ENCODE results near the gene GUCD1. TPM values are rescaled to one million over a fixed set of nuclear protein-coding genes. Genes with fewer than 3 reads are reported as not detected.

Gene GUCD1
- polyA plus RNA-seq, 4 donors: 147 to 494 (median 314) TPM

DNA sequence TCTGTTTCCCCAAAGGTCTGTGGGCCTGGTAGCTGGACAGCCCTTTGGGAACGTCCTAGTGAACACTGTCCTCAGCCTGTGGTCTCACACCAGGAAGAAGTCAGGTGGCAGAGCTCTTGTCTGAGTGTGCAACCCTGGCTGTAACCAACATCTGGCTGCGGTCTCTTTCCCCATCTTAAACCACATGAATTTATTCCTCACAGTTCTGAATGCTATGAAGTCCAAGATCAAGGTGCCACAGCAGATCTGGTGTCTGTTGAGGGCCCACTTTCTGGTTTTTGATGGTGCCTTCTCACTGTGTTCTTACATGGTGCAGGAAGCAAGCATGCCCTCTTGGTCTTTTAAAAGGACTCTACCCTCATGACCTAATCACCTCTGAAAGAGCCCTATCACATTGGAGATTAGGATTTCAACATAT lies 57.1 kb downstream of the GUCD1 start:
- DNase-seq (no peak), FAIRE-seq (no peak)
- Histone ChIP-seq H3K27me3 (ENCODE audit: control insufficient read depth in 3 of 3, insufficient read depth in 3 of 3, low read length in 3 of 3) (peaks cover 0 to 9% (median 8%) of the 10 kb centered on the region in 3 donors), H3K27ac (ENCODE audit: low read depth in 1 of 3, low read length in 2 of 3) (no peak overlapping the region), H3K36me3 (ENCODE audit: control insufficient read depth in 3 of 3, insufficient read depth in 2 of 3, low read depth in 1 of 3, low read length in 3 of 3) (no peaks in the 10 kb centered on the region), H3K4me1 (ENCODE audit: control insufficient read depth in 3 of 3, insufficient read depth in 2 of 3, low read depth in 1 of 3, low read length in 2 of 3) (peaks cover 0 to 67% (median 0%) of the 10 kb centered on the region in 3 donors), H3K4me3 (ENCODE audit: low read depth in 1 of 3, low read length in 3 of 3) (no peak overlapping the region), H3K9me3 (ENCODE audit: control insufficient read depth in 2 of 2, insufficient read depth in 1 of 2, low read depth in 1 of 2, low read length in 1 of 2) (peaks cover 1 to 11% of the 10 kb centered on the region in 2 donors)
- WGBS, 3 donors: 63 to 83% (median 69%) methylated on average over 2 of the region's 2 CpGs

DNA sequence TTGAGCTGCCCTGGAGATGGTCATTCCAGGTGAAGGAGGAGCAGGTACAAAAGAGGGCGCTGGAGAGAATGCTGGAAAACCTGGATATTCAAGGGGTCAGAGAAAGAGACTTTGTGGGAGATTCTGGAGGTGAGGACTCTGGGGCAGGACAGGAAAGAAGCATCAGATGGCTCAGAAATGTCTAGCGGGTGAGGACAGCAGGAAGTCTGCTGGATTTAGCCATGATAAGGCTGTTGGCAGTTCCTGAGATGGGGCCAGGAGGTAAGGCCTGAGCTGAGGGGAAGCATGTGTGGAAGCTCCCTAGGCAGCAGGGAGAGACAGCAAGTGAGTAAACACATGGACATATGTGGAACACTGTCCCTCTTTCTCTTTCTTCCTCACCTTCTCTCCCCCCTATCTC lies 58.3 kb downstream of the GUCD1 start:
- peaks cover 1 to 11% of the 10 kb centered on the region in 2 donors for H3K9me3 ChIP-seq (ENCODE audit: control insufficient read depth in 2 of 2, insufficient read depth in 1 of 2, low read depth in 1 of 2, low read length in 1 of 2)
- H3K4me1 ChIP-seq (ENCODE audit: control insufficient read depth in 3 of 3, insufficient read depth in 2 of 3, low read depth in 1 of 3, low read length in 2 of 3): peaks cover 0 to 55% (median 0%) of the 10 kb centered on the region in 3 donors
- peaks cover 0 to 9% (median 8%) of the 10 kb centered on the region in 3 donors for H3K27me3 ChIP-seq (ENCODE audit: control insufficient read depth in 3 of 3, insufficient read depth in 3 of 3, low read length in 3 of 3)
- FAIRE-seq (no peak), DNase-seq (no peak)
- H3K36me3 ChIP-seq (ENCODE audit: control insufficient read depth in 3 of 3, insufficient read depth in 2 of 3, low read depth in 1 of 3, low read length in 3 of 3): no peaks in the 10 kb centered on the region
- no peak overlapping the region for H3K27ac ChIP-seq (ENCODE audit: low read depth in 1 of 3, low read length in 2 of 3)
- 80 to 90% (median 89%) methylated on average over 2 of the region's 2 CpGs for WGBS, 3 donors
- H3K4me3 ChIP-seq (ENCODE audit: low read depth in 1 of 3, low read length in 3 of 3): no peak overlapping the region

DNA sequence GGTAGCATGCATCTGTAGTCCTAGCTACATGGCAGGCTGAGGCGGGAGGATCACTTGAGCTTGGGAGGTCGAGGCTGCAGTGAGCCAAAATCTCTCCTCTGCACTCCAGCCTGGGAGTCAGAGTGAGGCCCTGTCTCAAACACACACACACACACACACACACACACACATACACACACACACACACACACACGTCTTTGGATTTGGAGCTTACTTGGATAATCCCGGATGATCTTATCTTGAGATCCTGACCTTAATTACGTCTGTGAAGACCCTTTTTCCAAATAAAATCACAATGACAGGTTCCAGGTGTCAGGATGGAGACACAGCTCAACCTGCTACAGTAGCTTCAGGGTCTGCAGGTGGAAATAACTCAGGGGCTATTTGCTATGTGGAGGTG lies 58.7 kb downstream of the GUCD1 start:
- Histone ChIP-seq H3K27ac (ENCODE audit: low read depth in 1 of 3, low read length in 2 of 3) (no peak overlapping the region), H3K36me3 (ENCODE audit: control insufficient read depth in 3 of 3, insufficient read depth in 2 of 3, low read depth in 1 of 3, low read length in 3 of 3) (peaks cover 0 to 3% (median 0%) of the 10 kb centered on the region in 3 donors), H3K4me1 (ENCODE audit: control insufficient read depth in 3 of 3, insufficient read depth in 2 of 3, low read depth in 1 of 3, low read length in 2 of 3) (peaks cover 0 to 51% (median 0%) of the 10 kb centered on the region in 3 donors), H3K27me3 (ENCODE audit: control insufficient read depth in 3 of 3, insufficient read depth in 3 of 3, low read length in 3 of 3) (peaks cover 0 to 9% (median 8%) of the 10 kb centered on the region in 3 donors), H3K4me3 (ENCODE audit: low read depth in 1 of 3, low read length in 3 of 3) (no peak overlapping the region), H3K9me3 (ENCODE audit: control insufficient read depth in 2 of 2, insufficient read depth in 1 of 2, low read depth in 1 of 2, low read length in 1 of 2) (peaks cover 1 to 11% of the 10 kb centered on the region in 2 donors)
- 77 to 88% (median 83%) methylated on average over 5 of the region's 5 CpGs for WGBS, 3 donors
- FAIRE-seq (no peak), DNase-seq (no peak)

DNA sequence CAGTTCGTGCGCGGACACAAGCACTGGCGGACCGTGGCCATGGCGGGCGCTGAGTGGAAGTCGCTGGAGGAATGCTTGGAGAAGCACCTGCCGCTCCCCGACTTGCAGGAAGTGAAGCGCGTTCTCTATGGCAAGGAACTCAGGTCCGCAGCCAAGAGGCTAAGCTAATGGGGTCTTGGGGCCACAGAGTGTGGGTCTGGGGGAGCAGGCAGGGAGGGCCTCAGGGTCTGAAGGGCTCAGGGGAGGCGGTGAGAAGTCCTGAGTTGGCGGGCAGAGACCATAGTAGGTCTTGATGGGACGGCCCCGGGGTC lies 59.6 kb downstream of the GUCD1 start:
- H3K27me3 ChIP-seq (ENCODE audit: control insufficient read depth in 3 of 3, insufficient read depth in 3 of 3, low read length in 3 of 3): peaks cover 0 to 9% (median 8%) of the 10 kb centered on the region in 3 donors
- peaks cover 0 to 3% (median 0%) of the 10 kb centered on the region in 3 donors for H3K36me3 ChIP-seq (ENCODE audit: control insufficient read depth in 3 of 3, insufficient read depth in 2 of 3, low read depth in 1 of 3, low read length in 3 of 3)
- WGBS, 3 donors: 84 to 94% (median 88%) methylated on average over 17 of the region's 17 CpGs
- H3K27ac ChIP-seq (ENCODE audit: low read depth in 1 of 3, low read length in 2 of 3): peak overlapping the region in 1 of 3 donors; percentile 68
- peaks cover 0 to 42% (median 0%) of the 10 kb centered on the region in 3 donors for H3K4me1 ChIP-seq (ENCODE audit: control insufficient read depth in 3 of 3, insufficient read depth in 2 of 3, low read depth in 1 of 3, low read length in 2 of 3)
- FAIRE-seq (no peak), DNase-seq (no peak)
- peaks cover 1 to 11% of the 10 kb centered on the region in 2 donors for H3K9me3 ChIP-seq (ENCODE audit: control insufficient read depth in 2 of 2, insufficient read depth in 1 of 2, low read depth in 1 of 2, low read length in 1 of 2)
- no peak overlapping the region for H3K4me3 ChIP-seq (ENCODE audit: low read depth in 1 of 3, low read length in 3 of 3)

DNA sequence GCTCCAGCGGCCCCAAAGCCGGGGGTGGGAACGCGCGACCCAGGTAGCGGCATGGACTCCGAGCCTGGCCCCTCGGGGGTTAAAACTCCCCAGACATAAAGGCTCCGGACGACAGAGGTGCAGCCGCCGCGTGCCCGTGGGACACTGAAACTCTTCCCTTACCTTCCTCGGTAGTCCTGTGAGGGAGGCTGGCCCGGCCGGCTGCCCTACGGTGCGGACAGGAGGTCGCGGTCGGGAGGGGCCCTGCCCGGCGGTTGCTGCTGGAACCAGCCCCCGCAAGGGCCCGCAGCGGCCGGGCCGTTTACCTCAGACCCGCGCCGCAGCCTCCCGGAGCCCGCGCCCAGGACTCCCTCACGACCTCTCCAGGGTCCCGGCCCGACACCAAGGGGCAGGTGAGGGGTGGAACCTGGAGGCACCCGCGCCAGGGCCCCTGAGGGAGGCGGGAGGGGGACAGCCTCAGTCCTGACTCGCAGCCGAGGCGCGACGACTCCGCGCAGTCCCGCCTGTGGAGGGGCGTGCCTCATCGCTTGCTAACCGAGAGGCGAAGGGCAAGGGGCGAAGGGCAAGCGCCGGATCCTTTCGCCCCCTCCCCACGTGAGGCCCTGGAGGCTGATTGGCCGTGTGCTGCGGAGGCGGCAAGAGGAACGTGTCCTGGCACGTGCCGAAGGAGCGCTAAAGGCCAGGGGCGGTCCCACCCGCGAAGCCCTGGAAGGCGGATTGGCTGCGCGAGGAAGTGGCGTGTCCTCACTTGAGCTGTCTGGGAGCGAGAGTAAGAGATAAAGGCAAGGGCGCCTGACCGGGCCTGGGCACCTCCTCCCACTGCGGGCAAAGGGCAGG lies 60.2 kb downstream of the GUCD1 start, which contains the start of gene UPB1:
Gene UPB1 (plus strand): TSS at position 805 of the 837 bp plus-strand sequence. CDS start 72 bp downstream, outside the sequence.
- DNase-seq (peak; percentile 68 to 79), FAIRE-seq (no peak)
- H3K4me1 ChIP-seq (ENCODE audit: control insufficient read depth in 3 of 3, insufficient read depth in 2 of 3, low read depth in 1 of 3, low read length in 2 of 3): peaks cover 0 to 36% (median 0%) of the 10 kb centered on the region in 3 donors
- H3K4me3 ChIP-seq (ENCODE audit: low read depth in 1 of 3, low read length in 3 of 3): peak within 1 kb of the TSS in 2 of 3 donors; percentile 53 to 66
- peaks cover 0 to 9% (median 8%) of the 10 kb centered on the region in 3 donors for H3K27me3 ChIP-seq (ENCODE audit: control insufficient read depth in 3 of 3, insufficient read depth in 3 of 3, low read length in 3 of 3)
- H3K36me3 ChIP-seq (ENCODE audit: control insufficient read depth in 3 of 3, insufficient read depth in 2 of 3, low read depth in 1 of 3, low read length in 3 of 3): peaks cover 0 to 3% (median 0%) of the 10 kb centered on the region in 3 donors
- H3K27ac ChIP-seq (ENCODE audit: low read depth in 1 of 3, low read length in 2 of 3): peak within 1 kb of the TSS in 2 of 3 donors; percentile 66 to 68
- H3K9me3 ChIP-seq (ENCODE audit: control insufficient read depth in 2 of 2, insufficient read depth in 1 of 2, low read depth in 1 of 2, low read length in 1 of 2): peaks cover 1 to 11% of the 10 kb centered on the region in 2 donors
- WGBS, 3 donors: 21 to 31% (median 31%) methylated on average over 57 to 76 of the region's 76 CpGs

DNA sequence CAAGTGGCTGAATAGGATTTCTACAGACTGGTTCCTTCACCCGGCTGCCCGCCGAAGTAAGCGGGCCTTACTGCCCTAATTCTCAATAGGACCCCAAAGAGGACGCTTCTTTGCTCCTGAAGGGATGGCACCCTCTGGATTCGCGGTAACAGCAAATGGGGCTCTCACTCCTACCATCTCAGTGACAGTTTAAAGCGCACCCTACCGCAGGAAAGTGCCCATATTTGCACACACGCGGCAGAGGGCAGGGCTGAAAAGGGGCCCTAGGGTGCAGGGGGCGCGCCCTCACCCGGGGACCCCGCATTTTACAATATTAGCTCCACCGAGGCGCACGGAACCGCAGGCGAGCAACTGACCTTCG lies 60.8 kb downstream of the GUCD1 start:
- DNase-seq (peak in 1 of 2 donors; percentile 70), FAIRE-seq (no peak)
- Histone ChIP-seq H3K27ac (ENCODE audit: low read depth in 1 of 3, low read length in 2 of 3) (peak overlapping the region in 2 of 3 donors; percentile 66 to 68), H3K36me3 (ENCODE audit: control insufficient read depth in 3 of 3, insufficient read depth in 2 of 3, low read depth in 1 of 3, low read length in 3 of 3) (peaks cover 0 to 3% (median 0%) of the 10 kb centered on the region in 3 donors), H3K4me1 (ENCODE audit: control insufficient read depth in 3 of 3, insufficient read depth in 2 of 3, low read depth in 1 of 3, low read length in 2 of 3) (peaks cover 0 to 30% (median 0%) of the 10 kb centered on the region in 3 donors), H3K9me3 (ENCODE audit: control insufficient read depth in 2 of 2, insufficient read depth in 1 of 2, low read depth in 1 of 2, low read length in 1 of 2) (peaks cover 1 to 11% of the 10 kb centered on the region in 2 donors), H3K4me3 (ENCODE audit: low read depth in 1 of 3, low read length in 3 of 3) (peak overlapping the region in 2 of 3 donors; percentile 53 to 66), H3K27me3 (ENCODE audit: control insufficient read depth in 3 of 3, insufficient read depth in 3 of 3, low read length in 3 of 3) (peaks cover 0 to 9% (median 8%) of the 10 kb centered on the region in 3 donors)
- WGBS, 3 donors: 22 to 43% (median 29%) methylated on average over 21 of the region's 21 CpGs

DNA sequence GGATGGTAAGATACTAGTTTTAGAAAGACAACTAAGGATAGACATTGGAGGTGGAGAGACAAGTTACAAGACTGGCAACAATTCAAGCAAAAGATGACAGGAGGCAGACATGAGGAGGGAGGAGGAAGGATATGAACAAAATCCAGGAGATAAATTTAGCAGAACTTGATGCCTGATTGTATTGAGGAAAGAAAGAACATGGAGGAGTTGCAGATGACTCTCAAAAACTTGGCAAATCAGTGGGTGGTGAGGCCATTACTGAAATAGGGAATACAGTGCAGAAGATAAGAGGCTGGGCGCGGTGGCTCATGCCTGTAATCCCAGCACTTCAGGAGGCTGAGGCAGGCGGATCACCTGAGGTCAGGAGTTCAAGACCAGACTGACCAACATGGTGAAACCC lies 62.5 kb downstream of the GUCD1 start:
- Histone ChIP-seq H3K9me3 (ENCODE audit: control insufficient read depth in 2 of 2, insufficient read depth in 1 of 2, low read depth in 1 of 2, low read length in 1 of 2) (peaks cover 1 to 11% of the 10 kb centered on the region in 2 donors), H3K4me1 (ENCODE audit: control insufficient read depth in 3 of 3, insufficient read depth in 2 of 3, low read depth in 1 of 3, low read length in 2 of 3) (peaks cover 0 to 13% (median 0%) of the 10 kb centered on the region in 3 donors), H3K4me3 (ENCODE audit: low read depth in 1 of 3, low read length in 3 of 3) (no peak overlapping the region), H3K27me3 (ENCODE audit: control insufficient read depth in 3 of 3, insufficient read depth in 3 of 3, low read length in 3 of 3) (peaks cover 0 to 9% (median 8%) of the 10 kb centered on the region in 3 donors), H3K27ac (ENCODE audit: low read depth in 1 of 3, low read length in 2 of 3) (no peak overlapping the region), H3K36me3 (ENCODE audit: control insufficient read depth in 3 of 3, insufficient read depth in 2 of 3, low read depth in 1 of 3, low read length in 3 of 3) (peaks cover 0 to 3% (median 0%) of the 10 kb centered on the region in 3 donors)
- DNase-seq (no peak), FAIRE-seq (no peak)
- 69 to 83% (median 77%) methylated on average over 3 of the region's 3 CpGs for WGBS, 3 donors
